Measurements from ENCODE around the gene SIT1. TPM values are rescaled to one million over a fixed set of nuclear protein-coding genes. Genes with fewer than 3 reads are reported as not detected.
"Not testable (repeated sequence)": the region's sequence is repeated elsewhere in the genome, so short reads cannot be mapped to it uniquely, and the experiment has no call there.

Gene SIT1
- total RNA-seq, 1 experiment from 2014 or later = not detected

GRCh38 chr9:35658137-35658967 is 7.6 kb upstream of the SIT1 start, which contains the start of gene CCDC107:
TSS of gene CCDC107 (plus strand) at chr9:35658292. CDS start at chr9:35658380, 88 bp downstream.
- no peaks in the 10 kb centered on the region for H3K36me3 ChIP-seq
- no peaks in the 10 kb centered on the region for H3K27me3 ChIP-seq
- peak within 1 kb of the TSS; percentile 83 for H3K4me3 ChIP-seq
- H3K4me1 ChIP-seq = no peaks in the 10 kb centered on the region
- peak; percentile 78 to 88 for DNase-seq
- H3K9me3 ChIP-seq (replicated peaks) = no peaks in the 10 kb centered on the region
- peak within 1 kb of the TSS; percentile 96 for H3K27ac ChIP-seq

GRCh38 chr9:35657546-35658136 is 6.9 kb upstream of the SIT1 start, which contains the start of gene RMRP:
TSS of gene RMRP (minus strand) at chr9:35658019.
- Histone ChIP-seq H3K27me3 (no peaks in the 10 kb centered on the region), H3K36me3 (no peaks in the 10 kb centered on the region), H3K4me1 (no peaks in the 10 kb centered on the region), H3K4me3 (peak within 1 kb of the TSS; percentile 83), H3K9me3 (replicated peaks) (no peaks in the 10 kb centered on the region), H3K27ac (peak within 1 kb of the TSS; percentile 96)
- DNase-seq = peak; percentile 99

GRCh38 chr9:35656831-35657545 is 6.3 kb upstream of the SIT1 start:
- Histone ChIP-seq H3K27ac (peak overlapping the region; percentile 96), H3K27me3 (no peaks in the 10 kb centered on the region), H3K4me3 (peak overlapping the region; percentile 83), H3K9me3 (replicated peaks) (no peaks in the 10 kb centered on the region), H3K4me1 (no peaks in the 10 kb centered on the region), H3K36me3 (no peaks in the 10 kb centered on the region)
- DNase-seq = no peak

GRCh38 chr9:35656348-35656747 is 5.6 kb upstream of the SIT1 start:
- no peaks in the 10 kb centered on the region for H3K9me3 ChIP-seq (replicated peaks)
- H3K27me3 ChIP-seq = no peaks in the 10 kb centered on the region
- no peak overlapping the region for H3K4me3 ChIP-seq
- H3K27ac ChIP-seq = no peak overlapping the region
- peak in 1 of 2 experiments; percentile 29 for DNase-seq
- no peaks in the 10 kb centered on the region for H3K4me1 ChIP-seq
- H3K36me3 ChIP-seq = no peaks in the 10 kb centered on the region

- Histone ChIP-seq H3K9me3 (replicated peaks) (no peaks in the 10 kb centered on the region), H3K4me1 (no peaks in the 10 kb centered on the region), H3K27ac (no peak overlapping the region), H3K36me3 (no peaks in the 10 kb centered on the region), H3K4me3 (no peak overlapping the region), H3K27me3 (no peaks in the 10 kb centered on the region)
- no peak for DNase-seq
Observed at GRCh38 chr9:35653611-35654010, 2.9 kb upstream of the SIT1 start.

GRCh38 chr9:35652829-35653209 is 2.1 kb upstream of the SIT1 start:
- Histone ChIP-seq H3K27ac (no peak overlapping the region), H3K27me3 (no peaks in the 10 kb centered on the region), H3K4me1 (no peaks in the 10 kb centered on the region), H3K36me3 (no peaks in the 10 kb centered on the region), H3K9me3 (replicated peaks) (no peaks in the 10 kb centered on the region), H3K4me3 (no peak overlapping the region)
- no peak for DNase-seq

- Histone ChIP-seq H3K4me1 (no peaks in the 10 kb centered on the region), H3K27me3 (no peaks in the 10 kb centered on the region), H3K9me3 (replicated peaks) (no peaks in the 10 kb centered on the region), H3K27ac (no peak overlapping the region), H3K4me3 (no peak overlapping the region), H3K36me3 (no peaks in the 10 kb centered on the region)
- no peak for DNase-seq
Observed at GRCh38 chr9:35651956-35652828, 1.5 kb upstream of the SIT1 start.

- DNase-seq = no peak
Observed at GRCh38 chr9:35649431-35650340, 1.0 kb downstream of the SIT1 start.

GRCh38 chr9:35646533-35647265 is 4.0 kb downstream of the SIT1 start:
- no peaks in the 10 kb centered on the region for H3K27me3 ChIP-seq
- peak overlapping the region; percentile 37 for H3K27ac ChIP-seq
- DNase-seq = peak; percentile 88 to 91
- no peaks in the 10 kb centered on the region for H3K36me3 ChIP-seq
- no peaks in the 10 kb centered on the region for H3K9me3 ChIP-seq (replicated peaks)
- H3K4me1 ChIP-seq = no peaks in the 10 kb centered on the region
- H3K4me3 ChIP-seq = peak overlapping the region; percentile 65

More at GRCh38 chr9:35649431-35650340, 1.0 kb downstream of the SIT1 start:
- no peak overlapping the region for H3K4me3 ChIP-seq
- no peak overlapping the region for H3K27ac ChIP-seq
- H3K4me1 ChIP-seq = no peaks in the 10 kb centered on the region
- no peaks in the 10 kb centered on the region for H3K36me3 ChIP-seq
- no peaks in the 10 kb centered on the region for H3K9me3 ChIP-seq (replicated peaks)
- H3K27me3 ChIP-seq = no peaks in the 10 kb centered on the region

GRCh38 chr9:35646153-35646532 is 4.6 kb downstream of the SIT1 start:
- Histone ChIP-seq H3K36me3 (no peaks in the 10 kb centered on the region), H3K4me1 (no peaks in the 10 kb centered on the region), H3K27ac (peak overlapping the region; percentile 37), H3K27me3 (no peaks in the 10 kb centered on the region), H3K4me3 (peak overlapping the region; percentile 65), H3K9me3 (replicated peaks) (no peaks in the 10 kb centered on the region)
- DNase-seq = peak; percentile 49 to 66

GRCh38 chr9:35645736-35646135 is 5.0 kb downstream of the SIT1 start:
- peak overlapping the region; percentile 37 for H3K27ac ChIP-seq
- H3K4me3 ChIP-seq = peak overlapping the region; percentile 65
- H3K4me1 ChIP-seq; H3K27me3 ChIP-seq; H3K9me3 ChIP-seq (replicated peaks); DNase-seq; H3K36me3 ChIP-seq: not testable (repeated sequence)

- no peaks in the 10 kb centered on the region for H3K4me1 ChIP-seq
- H3K27ac ChIP-seq = no peak overlapping the region
Observed at GRCh38 chr9:35643046-35643445, 7.7 kb downstream of the SIT1 start.

GRCh38 chr9:35641478-35641877 is 9.3 kb downstream of the SIT1 start:
- not testable (repeated sequence) for DNase-seq; H3K36me3 ChIP-seq; H3K27me3 ChIP-seq; H3K27ac ChIP-seq; H3K4me1 ChIP-seq; H3K4me3 ChIP-seq; H3K9me3 ChIP-seq (replicated peaks)

More at GRCh38 chr9:35643046-35643445, 7.7 kb downstream of the SIT1 start:
- Histone ChIP-seq H3K9me3 (replicated peaks) (no peaks in the 10 kb centered on the region), H3K27me3 (no peaks in the 10 kb centered on the region), H3K36me3 (no peaks in the 10 kb centered on the region), H3K4me3 (no peak overlapping the region)
- no peak for DNase-seq

Measured in SJCRH30 (cell line).